Measurements from ENCODE around the gene PADI1.

Gene PADI1

DNA sequence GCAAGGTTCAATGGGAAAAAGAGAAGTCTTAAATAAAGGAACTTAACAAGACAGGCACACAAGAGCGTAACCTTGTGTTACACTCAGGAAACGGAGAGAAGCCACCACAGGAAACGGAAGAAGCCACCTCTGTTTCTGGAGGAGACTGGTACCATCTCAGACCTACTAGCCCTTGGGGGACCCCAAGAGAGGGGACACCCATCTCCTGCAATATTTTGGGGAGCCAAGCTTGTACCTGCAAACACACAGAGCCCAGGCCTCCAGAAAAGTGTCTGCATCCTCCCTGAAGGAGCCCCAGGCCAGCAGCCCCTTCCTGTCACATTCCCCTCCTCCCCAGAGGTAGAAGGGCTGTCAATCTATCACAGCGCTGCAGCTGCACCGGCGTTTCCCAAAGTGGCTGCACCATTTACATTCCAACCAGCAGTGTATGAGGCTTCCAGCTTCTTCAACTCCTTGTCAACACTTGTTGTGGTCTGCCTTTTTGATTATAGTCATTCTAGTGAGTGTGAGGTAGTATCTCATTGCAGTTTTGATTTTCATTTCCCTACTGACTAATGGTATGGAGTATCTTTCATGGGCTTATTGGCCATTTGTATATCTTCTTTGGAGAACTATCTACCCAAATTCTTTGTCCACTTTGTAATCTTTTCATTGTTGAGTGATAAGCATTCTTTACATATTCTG is 23.0 kb upstream of the PADI1 start:
- no peak for DNase-seq (ENCODE audit: low read depth in 1 of 2, low spot score in 1 of 2)

- no peak for DNase-seq (ENCODE audit: low read depth in 1 of 2, low spot score in 1 of 2)
These were observed 21.4 kb upstream of the PADI1 start for GRCh38 chr1:17183388-17184160.

- no peak for DNase-seq (ENCODE audit: low read depth in 1 of 2, low spot score in 1 of 2)
These were observed 20.7 kb upstream of the PADI1 start for GRCh38 chr1:17184161-17184665.

DNA sequence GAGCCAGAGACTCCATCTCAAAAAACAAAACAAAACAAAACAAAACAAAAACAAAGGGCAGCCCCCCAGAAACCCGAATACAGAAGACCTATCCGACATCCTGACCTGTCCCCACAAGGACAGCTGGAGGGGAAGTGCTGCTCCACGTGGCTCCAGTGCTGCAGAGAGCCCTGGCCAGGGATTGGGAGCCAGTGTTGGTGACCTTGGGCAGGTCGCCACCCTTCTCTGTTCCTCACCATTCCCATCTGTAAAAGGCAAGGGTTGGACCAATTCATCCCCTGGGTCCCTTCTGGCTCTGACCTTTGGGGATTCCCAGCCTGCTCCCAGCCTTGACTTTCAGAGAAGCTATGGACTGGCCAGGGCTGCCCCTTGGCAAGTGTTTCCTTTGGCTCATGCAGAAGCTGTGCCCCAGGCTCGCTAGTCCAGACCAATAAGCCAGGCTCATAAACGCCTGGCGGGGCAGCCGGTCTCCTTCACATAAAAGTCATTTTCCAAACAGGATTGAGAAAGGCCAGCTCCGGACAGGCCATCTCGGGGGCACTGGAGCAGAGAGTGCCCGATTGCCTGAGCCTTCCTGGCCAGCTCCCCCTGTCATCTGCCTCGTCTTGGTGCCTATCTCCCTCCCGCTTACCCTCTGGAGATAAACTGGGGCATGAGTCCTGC is 20.0 kb upstream of the PADI1 start:
- DNase-seq (ENCODE audit: low read depth in 1 of 2, low spot score in 1 of 2), result no peak

- DNase-seq (ENCODE audit: low read depth in 1 of 2, low spot score in 1 of 2), result no peak
These were observed 19.5 kb upstream of the PADI1 start for GRCh38 chr1:17185485-17185860.

DNA sequence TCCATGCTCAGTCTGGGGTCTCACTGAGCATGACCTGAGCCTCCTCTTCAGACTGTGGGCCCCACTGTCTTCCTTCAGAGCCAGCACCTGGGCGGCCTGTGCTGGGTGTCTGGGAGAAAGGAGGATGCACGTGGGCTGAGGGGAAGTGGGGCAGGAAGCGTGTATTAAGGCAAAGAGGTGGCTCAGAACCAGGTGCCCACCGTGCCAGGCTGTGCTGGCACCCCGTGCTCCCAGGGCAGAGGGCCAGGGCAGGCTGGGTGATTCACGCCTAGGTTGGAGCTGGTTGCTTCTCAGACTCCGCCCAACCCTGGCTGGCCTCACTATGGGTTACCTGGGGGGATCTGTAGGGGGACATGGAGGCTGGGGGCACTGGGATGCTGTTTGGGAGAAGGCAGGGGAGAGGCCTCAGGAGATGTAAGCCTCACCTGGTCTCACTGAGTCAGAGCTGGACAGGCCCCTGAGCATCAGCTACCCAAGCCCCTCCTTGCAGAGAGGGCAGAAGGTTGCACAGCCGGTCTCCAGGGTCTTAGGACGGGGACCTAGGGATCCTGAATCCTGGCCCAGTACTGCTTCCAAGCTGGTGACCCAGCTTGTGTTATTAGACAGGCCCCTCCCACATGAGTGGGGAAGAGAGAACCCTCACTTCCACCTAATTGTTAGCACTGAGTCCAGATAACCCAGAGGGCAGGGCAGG is 18.6 kb upstream of the PADI1 start:
- DNase-seq (ENCODE audit: low read depth in 1 of 2, low spot score in 1 of 2), result no peak

- DNase-seq (ENCODE audit: low read depth in 1 of 2, low spot score in 1 of 2), result no peak
These were observed 17.9 kb upstream of the PADI1 start for GRCh38 chr1:17187051-17187450.

GRCh38 chr1:17188217-17188616 is 16.7 kb upstream of the PADI1 start:
- DNase-seq (ENCODE audit: low read depth in 1 of 2, low spot score in 1 of 2), result no peak

- no peak for DNase-seq (ENCODE audit: low read depth in 1 of 2, low spot score in 1 of 2)
These were observed 15.9 kb upstream of the PADI1 start for GRCh38 chr1:17188889-17189631.

- no peak for DNase-seq (ENCODE audit: low read depth in 1 of 2, low spot score in 1 of 2)
These were observed 15.3 kb upstream of the PADI1 start for GRCh38 chr1:17189632-17189990.

- no peak for DNase-seq (ENCODE audit: low read depth in 1 of 2, low spot score in 1 of 2)
These were observed 14.6 kb upstream of the PADI1 start for GRCh38 chr1:17190010-17190995.

DNA sequence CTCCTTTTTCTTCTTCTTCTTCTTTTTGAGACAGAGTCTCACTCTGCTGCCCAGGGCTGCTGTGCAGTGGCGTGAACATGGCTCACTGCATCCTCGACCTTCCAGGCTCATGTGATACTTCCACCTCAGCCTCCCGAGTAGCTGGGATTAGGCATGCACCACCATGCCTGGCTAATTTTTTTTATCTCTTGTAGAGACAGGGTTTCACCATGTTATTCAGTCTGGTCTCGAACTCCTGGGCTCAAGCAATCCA is 13.0 kb upstream of the PADI1 start:
- DNase-seq (ENCODE audit: low read depth in 1 of 2, low spot score in 1 of 2), result no peak

DNA sequence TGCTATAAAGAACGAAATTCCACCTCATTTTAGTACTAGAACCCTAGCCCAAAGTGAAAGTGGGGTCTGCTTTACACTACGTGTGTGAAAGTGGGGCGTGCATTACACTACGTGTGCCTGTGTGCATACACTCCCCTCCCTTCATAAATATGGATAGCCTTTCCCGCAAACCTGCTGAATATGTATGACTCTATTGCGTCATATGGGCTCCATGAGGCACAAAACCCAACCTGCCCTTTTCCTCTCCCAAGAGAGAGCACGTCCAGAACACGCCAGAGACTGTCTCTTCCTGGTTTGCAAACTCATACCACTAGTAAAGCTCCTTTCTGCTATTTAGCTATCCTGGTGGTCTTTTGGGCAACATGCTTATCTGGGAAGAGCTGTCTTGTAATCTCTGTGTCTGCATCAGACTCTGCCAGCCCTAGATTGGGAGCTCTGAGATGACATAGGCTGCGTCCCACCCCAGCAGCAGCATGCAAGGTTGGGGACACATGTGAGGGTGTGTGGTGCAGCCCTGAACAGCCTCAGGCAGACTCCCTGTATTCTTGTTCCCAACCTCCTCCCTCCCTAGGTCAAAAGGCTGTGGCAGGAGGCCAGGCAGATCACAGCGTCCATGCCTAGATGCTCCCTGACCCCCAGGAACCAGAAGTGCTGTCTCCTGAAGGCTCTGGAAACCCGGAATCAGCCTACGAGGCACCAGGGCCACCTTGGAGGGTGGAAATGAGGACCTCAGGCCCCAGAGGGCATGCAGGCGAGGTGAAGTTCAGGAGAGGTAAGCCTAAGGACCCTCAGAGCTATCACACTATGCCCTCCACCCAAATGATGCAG is 12.3 kb upstream of the PADI1 start:
- DNase-seq (ENCODE audit: low read depth in 1 of 2, low spot score in 1 of 2), result no peak

DNA sequence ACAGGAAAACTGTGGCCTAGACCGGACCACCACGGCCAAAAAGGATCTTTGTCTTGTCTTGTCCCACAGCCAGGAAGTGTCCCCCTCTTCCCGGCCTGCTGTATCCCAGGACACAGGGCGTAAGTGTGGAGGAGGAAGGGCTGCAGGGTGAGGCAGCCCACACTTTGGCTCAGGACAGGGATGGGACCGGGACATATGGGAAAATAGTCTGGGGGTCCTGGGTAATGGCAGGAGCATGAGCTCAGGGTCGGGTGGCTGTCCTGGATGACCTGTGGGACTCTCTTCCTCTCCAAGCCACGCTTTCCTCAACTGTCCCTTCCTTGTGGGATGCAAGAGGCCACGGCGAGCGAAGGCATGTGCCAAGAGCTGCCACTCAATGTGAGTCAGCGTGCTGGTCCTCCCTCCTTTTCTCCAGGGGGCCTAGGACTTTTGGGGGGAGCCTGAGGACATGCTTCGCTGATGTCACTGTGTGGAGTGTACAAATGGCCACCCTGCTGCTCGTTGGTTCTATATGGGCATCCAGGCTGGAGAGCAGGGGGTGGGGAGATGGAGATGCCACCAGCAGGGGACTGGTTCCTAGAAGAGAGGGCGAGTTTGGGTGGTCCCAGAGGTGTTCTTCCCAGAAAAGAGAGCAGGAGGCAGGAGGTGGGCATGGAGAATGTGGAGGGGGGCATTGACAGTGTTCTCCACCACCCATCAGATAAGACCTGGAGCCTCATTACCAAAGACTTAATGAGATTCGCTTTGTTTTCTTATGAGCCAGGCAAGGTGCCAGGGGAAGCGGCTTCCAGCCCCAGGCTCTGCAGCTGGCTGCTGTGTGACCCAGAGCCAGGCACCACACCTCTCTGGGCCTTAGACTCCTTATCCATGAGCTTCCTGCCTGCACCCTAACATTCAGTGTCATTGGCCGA is 11.5 kb upstream of the PADI1 start:
- no peak for DNase-seq (ENCODE audit: low read depth in 1 of 2, low spot score in 1 of 2)

GRCh38 chr1:17194133-17194475 is 10.8 kb upstream of the PADI1 start:
- DNase-seq (ENCODE audit: low read depth in 1 of 2, low spot score in 1 of 2), result no peak

DNA sequence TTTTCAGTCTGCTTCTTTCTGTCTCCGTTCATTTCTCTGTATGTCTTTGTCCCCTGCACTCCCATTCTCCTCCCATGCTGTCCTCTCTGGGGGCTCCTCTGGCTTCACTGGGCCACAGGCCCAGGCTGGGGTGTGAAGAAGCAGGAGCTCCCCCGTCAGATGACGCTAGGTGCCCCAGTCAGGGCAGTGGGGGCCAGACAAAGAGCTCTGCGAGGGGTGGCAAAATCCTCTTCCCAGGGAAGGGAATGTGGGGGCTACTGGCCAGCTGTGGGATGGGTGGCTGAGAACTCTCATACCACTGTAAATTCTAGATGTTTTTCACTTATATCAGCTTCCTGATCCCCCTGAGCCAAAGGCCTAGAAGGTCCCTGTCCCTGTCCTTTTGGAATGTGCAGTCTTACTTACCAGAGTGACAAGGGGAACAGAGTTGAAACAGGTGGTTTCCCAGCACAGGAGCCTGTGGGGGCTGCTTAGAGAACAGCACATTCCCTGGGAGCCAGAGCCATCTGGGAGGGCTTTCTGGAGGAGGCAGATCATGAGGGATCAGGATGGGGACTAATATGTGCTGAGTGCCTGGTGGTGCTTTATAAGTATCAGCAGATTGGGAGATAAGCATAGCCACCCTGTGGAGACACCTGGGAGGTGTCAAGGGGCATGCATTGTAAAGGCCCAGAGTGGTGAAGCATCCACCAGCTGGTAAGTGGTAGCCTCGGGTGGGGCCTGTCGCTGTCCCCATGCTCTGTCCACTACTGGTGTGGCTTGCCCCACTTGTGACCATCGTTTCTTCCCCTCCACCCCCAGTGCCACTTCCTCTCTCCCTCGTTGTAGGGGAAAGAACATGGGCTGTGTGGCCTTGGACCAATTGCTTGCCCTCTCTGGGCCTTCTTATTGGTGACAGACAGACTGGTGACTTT is 10.1 kb upstream of the PADI1 start:
- DNase-seq (ENCODE audit: low read depth in 1 of 2, low spot score in 1 of 2), result no peak

GRCh38 chr1:17195731-17196130 is 9.2 kb upstream of the PADI1 start:
- no peak for DNase-seq (ENCODE audit: low read depth in 1 of 2, low spot score in 1 of 2)

Data from stimulated activated CD4-positive, alpha-beta T cell treated with anti-CD3 and anti-CD28 coated beads, Interleukin-15, amount 100 ng/mL, for 1 hour (primary cell).